GM18861 (cell line): ENCODE data around the gene DPF3.
"Not testable (repeated sequence)": the region's sequence is repeated elsewhere in the genome, so short reads cannot be mapped to it uniquely, and the experiment has no call there.

Experiments used
- ATAC-seq: cut with Tn5 transposase; IDR thresholded peaks from one replicate; pipeline ENCODE4 v1.9.1; 2021; ENCODE audit not compliant: unreplicated experiment

DPF3 gene

GRCh38 chr14:72775923-72776554, 117.9 kb downstream of the DPF3 start:
- no peak for ATAC-seq

DNA sequence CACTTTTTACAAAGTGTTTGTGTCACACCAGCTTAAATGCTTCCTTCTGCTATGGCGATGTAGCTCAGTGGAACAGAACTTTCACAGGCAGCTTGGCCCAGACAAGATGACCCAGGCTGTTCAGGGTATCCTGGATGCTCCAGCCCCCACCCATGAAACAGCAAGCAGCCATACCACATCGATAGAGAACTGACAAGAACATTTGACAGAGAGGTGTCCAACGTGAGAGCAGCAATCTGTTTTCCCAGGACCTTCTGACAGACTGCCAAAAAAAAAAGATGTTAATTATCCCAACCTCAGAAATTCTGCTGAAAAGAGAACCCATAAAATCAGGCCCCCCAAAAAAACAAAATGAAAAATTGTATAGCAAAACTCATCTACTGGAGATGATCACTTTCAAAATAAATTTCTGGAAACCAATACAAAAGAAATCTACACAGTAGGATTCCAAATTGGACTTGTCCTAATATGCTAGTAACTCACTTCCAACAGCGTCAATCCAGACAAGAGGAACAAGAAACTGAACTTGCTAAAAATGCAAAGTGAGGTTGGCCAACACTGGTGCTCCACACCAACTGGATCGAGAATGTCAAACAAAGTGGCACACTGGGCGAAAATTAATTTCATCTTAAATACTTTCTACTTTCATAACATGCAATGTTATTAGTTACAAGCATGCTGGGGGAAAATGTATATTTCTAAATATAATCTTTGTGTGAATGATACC, 118.8 kb downstream of the DPF3 start:
- ATAC-seq: no peak

DNA sequence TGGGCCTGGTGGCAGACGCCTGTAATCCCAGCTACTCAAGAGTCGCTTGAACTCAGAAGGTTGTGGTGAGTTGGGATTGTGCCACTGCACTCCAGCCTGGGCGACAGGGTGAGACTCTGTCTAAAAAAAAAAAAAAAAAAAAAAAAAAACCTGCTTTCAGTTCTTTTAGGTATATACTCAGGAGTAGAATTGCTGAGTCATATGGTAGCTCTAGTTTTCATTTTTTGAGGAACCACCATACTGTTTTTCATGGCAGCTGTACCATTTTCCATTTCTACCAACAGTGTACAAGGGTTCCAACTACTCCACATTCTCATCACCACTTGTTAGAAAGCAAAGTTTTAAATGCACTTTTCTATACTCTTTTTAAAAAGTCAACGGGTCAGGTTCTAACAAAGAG, 119.8 kb downstream of the DPF3 start:
- ATAC-seq: no peak

GRCh38 chr14:72771561-72771960, 122.3 kb downstream of the DPF3 start:
- no peak for ATAC-seq

DNA sequence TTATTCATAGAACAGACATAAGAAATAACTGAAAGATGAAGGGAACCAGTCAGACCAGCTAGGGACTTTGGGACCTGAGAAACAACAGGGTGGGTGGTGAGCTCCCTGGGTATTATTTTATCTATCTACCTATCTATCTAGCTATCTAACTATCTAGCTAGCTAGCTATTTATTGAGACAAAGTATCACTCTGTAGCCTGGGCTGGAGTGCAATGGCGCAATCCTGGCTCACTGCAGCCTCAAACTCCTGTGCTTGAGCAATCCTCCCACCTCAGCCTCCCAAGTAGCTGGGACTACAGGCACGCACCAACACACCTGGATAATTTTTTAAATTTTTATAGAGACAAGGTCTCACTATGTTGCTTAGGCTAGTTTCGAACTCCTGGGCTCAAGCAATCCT, 127.6 kb downstream of the DPF3 start:
- ATAC-seq: no peak

DNA sequence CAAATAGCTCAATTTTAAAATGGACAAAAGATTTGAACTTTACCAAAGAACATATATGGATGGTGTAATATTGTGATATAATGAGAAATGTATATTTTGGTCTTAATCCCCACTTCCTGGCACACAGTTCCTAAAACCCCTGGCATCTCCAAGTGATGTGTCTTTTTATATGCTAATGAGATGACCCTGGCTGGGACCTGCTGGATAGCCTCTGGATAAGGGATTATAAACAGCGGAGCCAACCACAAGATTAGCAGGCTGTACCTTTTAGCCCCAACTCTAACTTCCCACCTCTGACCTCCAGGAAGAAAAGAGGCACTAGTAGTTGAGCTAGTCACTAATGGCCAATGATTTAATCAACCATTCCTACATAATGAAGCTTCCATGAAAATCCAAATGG, 130.0 kb downstream of the DPF3 start:
- ATAC-seq: no peak

DNA sequence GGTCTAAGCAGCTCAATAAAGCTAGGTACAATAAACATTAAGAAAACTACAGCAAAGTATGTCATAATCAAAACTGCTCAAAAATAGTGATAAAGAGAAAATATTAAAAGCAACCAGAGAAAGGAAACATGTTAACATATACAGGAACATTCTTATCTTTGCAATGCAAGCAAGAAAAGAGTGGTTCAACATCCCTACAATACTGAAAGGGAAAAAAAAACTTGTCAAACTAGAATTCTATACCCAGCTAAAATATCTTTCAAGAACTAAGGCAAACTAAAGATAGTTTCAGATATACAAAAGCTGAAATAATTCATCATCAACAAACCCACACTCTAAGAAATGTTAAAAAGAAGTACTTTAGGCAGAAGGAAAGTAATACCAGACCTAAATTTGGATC, 134.2 kb downstream of the DPF3 start:
- ATAC-seq: no peak

GRCh38 chr14:72758993-72759392, 134.9 kb downstream of the DPF3 start:
- ATAC-seq: no peak

- no peak for ATAC-seq
These were observed 135.5 kb downstream of the DPF3 start for GRCh38 chr14:72758420-72758819.

GRCh38 chr14:72756967-72757366, 136.9 kb downstream of the DPF3 start:
- no peak for ATAC-seq

GRCh38 chr14:72755766-72756165, 138.1 kb downstream of the DPF3 start:
- ATAC-seq: no peak

GRCh38 chr14:72754949-72755348, 139.0 kb downstream of the DPF3 start:
- ATAC-seq: no peak

DNA sequence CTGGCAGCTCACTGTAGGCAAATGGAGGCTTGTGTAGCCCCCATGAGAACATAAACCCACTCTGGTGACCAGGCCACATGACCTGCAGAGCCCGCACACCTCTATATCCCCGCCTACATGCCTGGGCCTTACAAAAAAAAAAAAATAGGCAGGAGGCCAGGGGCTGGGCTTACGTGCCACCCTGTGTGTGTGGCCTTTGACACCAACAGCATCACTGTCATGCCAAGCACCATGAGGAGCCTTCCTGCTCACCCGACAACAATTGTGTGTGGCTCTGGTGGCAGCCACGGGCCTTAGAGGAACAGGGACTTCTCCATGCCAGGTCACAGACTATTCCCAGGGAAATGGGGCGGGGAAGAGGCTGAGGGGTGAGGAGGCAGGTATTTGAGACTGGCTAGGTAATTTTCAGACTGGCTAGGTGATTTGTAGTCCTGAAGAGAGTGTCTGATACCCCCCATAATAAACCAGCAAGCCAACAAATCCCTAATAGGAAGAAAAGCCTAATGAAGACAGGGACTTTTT, 140.0 kb downstream of the DPF3 start:
- no peak for ATAC-seq

- no peak for ATAC-seq
These were observed 140.7 kb downstream of the DPF3 start for GRCh38 chr14:72753044-72753710.

DNA sequence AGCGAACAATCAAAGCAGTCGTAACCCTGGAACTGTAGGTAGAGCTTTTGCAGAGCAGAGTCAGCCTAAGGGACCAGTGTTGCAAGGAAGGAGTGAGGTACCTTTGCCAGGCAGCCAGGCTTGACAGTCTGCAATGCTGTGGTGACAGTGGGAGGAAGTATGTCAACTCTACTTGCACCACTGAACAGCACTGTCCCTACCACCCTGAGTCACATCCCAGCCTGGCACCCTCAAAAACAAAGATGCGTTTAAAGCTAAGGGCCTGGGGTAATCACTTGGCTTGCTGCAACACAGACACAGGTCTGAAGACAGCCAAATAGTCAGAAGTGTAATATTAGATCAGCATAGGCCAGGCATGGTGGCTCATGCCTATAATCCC, 141.9 kb downstream of the DPF3 start:
- no peak for ATAC-seq

- ATAC-seq: no peak
These were observed 142.4 kb downstream of the DPF3 start for GRCh38 chr14:72751276-72752033.

GRCh38 chr14:72748921-72749320, 145.0 kb downstream of the DPF3 start:
- not testable (repeated sequence) for ATAC-seq

- ATAC-seq: no peak
These were observed 146.2 kb downstream of the DPF3 start for GRCh38 chr14:72747652-72748051.

GRCh38 chr14:72745991-72746980, 147.6 kb downstream of the DPF3 start:
- ATAC-seq: no peak

DNA sequence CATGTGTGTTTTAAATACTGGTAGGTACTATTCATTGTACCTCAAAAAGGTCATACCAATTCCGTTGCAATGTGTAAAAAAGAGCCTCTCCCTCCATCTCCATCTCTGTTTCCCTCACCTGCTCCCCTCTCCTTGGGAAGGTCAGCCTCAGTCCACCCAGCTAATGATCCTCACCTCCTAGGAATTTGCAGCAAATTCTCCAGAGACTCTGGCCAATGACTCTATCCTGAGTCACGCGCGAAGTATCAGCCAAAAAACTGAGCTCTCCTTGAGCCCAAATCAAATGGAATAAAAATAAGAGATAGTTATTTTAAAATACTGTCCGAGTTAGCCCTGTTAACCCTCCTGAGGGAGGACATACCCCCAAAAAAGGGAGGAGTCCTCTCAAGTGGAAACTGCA, 148.4 kb downstream of the DPF3 start:
- ATAC-seq: no peak
